GM23248 (cell line): ENCODE measurements around the gene APP. TPM values are rescaled to one million over a fixed set of nuclear protein-coding genes. Genes with fewer than 3 reads are reported as not detected.

ENCODE experiments used
- DNase-seq: peaks from one replicate; pipeline ENCODE4 v3.0.0-alpha.2; 2015
- H2AFZ ChIP-seq: fragments of 200-600 bp; sonication (generic); 2 replicates; pipeline ENCODE4 v1.6.1; 2016; ENCODE audit warnings: antibody characterized with exemption
- H3F3A ChIP-seq: fragments of 200-600 bp; sonication (generic); 2 replicates; pipeline ENCODE4 v1.6.1; 2016; ENCODE audit warnings: mild to moderate bottlenecking, antibody characterized with exemption, mixed run types; ENCODE audit not compliant: insufficient read depth
- H3K27ac ChIP-seq: fragments of 200-600 bp; sonication (generic); 2 replicates; pipeline ENCODE4 v1.5.1; 2016; ENCODE audit warnings: mild to moderate bottlenecking
- H3K27me3 ChIP-seq: fragments of 200-600 bp; sonication (generic); replicated peaks from 2 replicates; pipeline ENCODE4 v1.6.1; 2016; ENCODE audit warnings: mild to moderate bottlenecking; ENCODE audit not compliant: insufficient read depth
- H3K36me3 ChIP-seq: fragments of 200-600 bp; sonication (generic); 2 replicates; pipeline ENCODE4 v1.6.1; 2016; ENCODE audit warnings: low read depth, mild to moderate bottlenecking
- H3K4me1 ChIP-seq: fragments of 200-600 bp; sonication (generic); 2 replicates; pipeline ENCODE4 v1.6.1; 2016; ENCODE audit warnings: mild to moderate bottlenecking; ENCODE audit not compliant: insufficient read depth
- H3K4me2 ChIP-seq: fragments of 200-600 bp; sonication (generic); one replicate; pipeline ENCODE4 v1.6.1; 2016; ENCODE audit warnings: mild to moderate bottlenecking; ENCODE audit not compliant: unreplicated experiment
- H3K4me3 ChIP-seq: fragments of 200-600 bp; sonication (generic); 2 replicates; pipeline ENCODE4 v1.5.1; 2016; ENCODE audit warnings: mild to moderate bottlenecking
- H3K79me2 ChIP-seq: fragments of 200-600 bp; sonication (generic); 2 replicates; pipeline ENCODE4 v1.6.1; 2016; ENCODE audit warnings: mild to moderate bottlenecking; ENCODE audit not compliant: insufficient read depth
- H3K9ac ChIP-seq: fragments of 200-600 bp; sonication (generic); 2 replicates; pipeline ENCODE4 v1.6.1; 2016; ENCODE audit warnings: mild to moderate bottlenecking
- H3K9me2 ChIP-seq: fragments of 200-600 bp; sonication (generic); 2 replicates; pipeline ENCODE4 v1.6.1; 2016; ENCODE audit warnings: mixed run types, mild to moderate bottlenecking, moderate library complexity; ENCODE audit not compliant: insufficient read depth
- H3K9me3 ChIP-seq: fragments of 200-600 bp; sonication (generic); one replicate; pipeline ENCODE4 v1.6.1; 2017; ENCODE audit warnings: low read depth
- H4K20me1 ChIP-seq: fragments of 200-600 bp; sonication (generic); 2 replicates; pipeline ENCODE4 v1.6.0; 2016; ENCODE audit not compliant: insufficient read depth
- EZH2 ChIP-seq: fragments of 200-600 bp; sonication (generic); IDR thresholded peaks from 2 replicates; pipeline ENCODE4 v1.6.1; 2018; ENCODE audit warnings: antibody characterized with exemption, mild to moderate bottlenecking; ENCODE audit not compliant: insufficient read depth, poor library complexity, severe bottlenecking
- EZH2phosphoT487 ChIP-seq: fragments of 200-600 bp; sonication (generic); IDR thresholded peaks from 2 replicates; pipeline ENCODE4 v1.6.1; 2018; ENCODE audit warnings: antibody characterized with exemption, moderate library complexity, mild to moderate bottlenecking, low read depth; ENCODE audit not compliant: insufficient read depth
- WGBS, 2 experiments: methylation state at CpG; one replicate each; pipeline ENCODE4 v1.1.6; 2015 to 2017; ENCODE audit warnings: low lambda C conversion rate in 2 of 2, low coverage in 1 of 2; ENCODE audit errors: missing lambda C conversion rate in 2 of 2; 5-methylcytosine and 5-hydroxymethylcytosine counted together
- in situ Hi-C: fragments of 300-500 bp; cut with MboI; formaldehyde crosslinking; loops from 2 replicates; pipeline ENCODE4 v1.15.0; 2020
- polyA plus RNA-seq: library from polyadenylated mRNA; unstranded; fragments of >200 nt; fragmentation: Nextera tagmentation; extraction: Ambion mirVana; gene quantifications from 2 replicates; pipeline ENCODE4 v1.2.1, GENCODE V29; 2016
- total RNA-seq: library from RNA; depleted of rRNA; stranded (reverse); fragments of >200 nt; shearing (Covaris generic); gene quantifications from 2 replicates; pipeline ENCODE4 v1.2.3, GENCODE V29; 2014

Gene APP
- total and polyA plus RNA-seq, 2 experiments from 2014 or later = 35.0 to 292 TPM

GRCh38 chr21:25952306-25952705, 218.3 kb downstream of the APP start:
- Histone ChIP-seq H3K36me3 (peaks cover 7% of the 10 kb centered on the region), H3K27me3 (no peaks in the 10 kb centered on the region), H3K79me2 (no peaks in the 10 kb centered on the region), H3F3A (peaks cover 19% of the 10 kb centered on the region; the same call in 1 of the 2 replicates), H3K9me2 (no peaks in the 10 kb centered on the region), H3K4me1 (peaks cover 6% of the 10 kb centered on the region), H3K9me3 (no peaks in the 10 kb centered on the region), H3K4me2 (no peak overlapping the region), H3K4me3 (no peak overlapping the region), H2AFZ (no peak overlapping the region), H4K20me1 (no peaks in the 10 kb centered on the region), H3K27ac (no peak overlapping the region), H3K9ac (no peak overlapping the region)
- TF ChIP-seq EZH2 (no peak), EZH2phosphoT487 (no peak)
- WGBS, 2 experiments = 74 to 79% methylated on average over 1 of the region's 1 CpG
- in situ Hi-C loops = no loop called here
- DNase-seq = no peak

GRCh38 chr21:25949701-25950100, 220.9 kb downstream of the APP start:
- TF ChIP-seq EZH2 (no peak), EZH2phosphoT487 (no peak)
- 0 out of 2 replicates have a peak, but pooled peaks cover 8% of the 10 kb centered on the region for H3F3A ChIP-seq
- no peak overlapping the region for H2AFZ ChIP-seq
- H3K9ac ChIP-seq = no peak overlapping the region
- no peak overlapping the region for H3K4me2 ChIP-seq
- no peaks in the 10 kb centered on the region for H3K9me2 ChIP-seq
- no peaks in the 10 kb centered on the region for H3K79me2 ChIP-seq
- no peaks in the 10 kb centered on the region for H3K27me3 ChIP-seq
- in situ Hi-C loops = no loop called here
- no peak overlapping the region for H3K4me3 ChIP-seq
- peaks cover 9% of the 10 kb centered on the region; the same call in 1 of the 2 replicates for H3K36me3 ChIP-seq
- H3K4me1 ChIP-seq = no peaks in the 10 kb centered on the region; the same call in 1 of the 2 replicates
- no peaks in the 10 kb centered on the region for H4K20me1 ChIP-seq
- no peaks in the 10 kb centered on the region for H3K9me3 ChIP-seq
- no peak for DNase-seq
- WGBS, 2 experiments = 0% methylated on average over 1 of the region's 1 CpG
- no peak overlapping the region for H3K27ac ChIP-seq

- Histone ChIP-seq H3K36me3 (0 out of 2 replicates have a peak, but pooled peaks cover 9% of the 10 kb centered on the region), H3K9ac (no peak overlapping the region), H2AFZ (no peak overlapping the region), H3K4me1 (0 out of 2 replicates have a peak, but pooled peaks cover 4% of the 10 kb centered on the region), H3K9me2 (no peaks in the 10 kb centered on the region), H3K4me3 (no peak overlapping the region), H3K4me2 (no peak overlapping the region), H3K9me3 (no peaks in the 10 kb centered on the region), H3F3A (no peaks in the 10 kb centered on the region), H4K20me1 (no peaks in the 10 kb centered on the region), H3K27ac (no peak overlapping the region), H3K79me2 (no peaks in the 10 kb centered on the region), H3K27me3 (no peaks in the 10 kb centered on the region)
- in situ Hi-C loops = no loop called here
- TF ChIP-seq EZH2phosphoT487 (no peak), EZH2 (no peak)
- WGBS, 2 experiments = 20 to 25% methylated on average over 3 of the region's 3 CpGs
- peak; percentile 40 for DNase-seq
Observed at GRCh38 chr21:25944672-25945213, 225.8 kb downstream of the APP start.

- Histone ChIP-seq H3K9me3 (no peaks in the 10 kb centered on the region), H3K27me3 (no peaks in the 10 kb centered on the region), H3K4me3 (no peak overlapping the region), H3K36me3 (0 out of 2 replicates have a peak, but pooled peaks cover 9% of the 10 kb centered on the region), H3K9me2 (no peaks in the 10 kb centered on the region), H3K4me1 (0 out of 2 replicates have a peak, but pooled peaks cover 4% of the 10 kb centered on the region), H3K4me2 (no peak overlapping the region), H3K79me2 (no peaks in the 10 kb centered on the region), H3F3A (no peaks in the 10 kb centered on the region), H2AFZ (no peak overlapping the region), H3K27ac (no peak overlapping the region), H4K20me1 (no peaks in the 10 kb centered on the region), H3K9ac (no peak overlapping the region)
- WGBS, 2 experiments = 71 to 76% methylated on average over 7 of the region's 7 CpGs
- TF ChIP-seq EZH2phosphoT487 = no peak
- TF ChIP-seq EZH2 = no peak
- no peak for DNase-seq
- in situ Hi-C loops = no loop called here
Observed at GRCh38 chr21:25944082-25944481, 226.5 kb downstream of the APP start.

- H3K4me3 ChIP-seq = no peak overlapping the region
- DNase-seq = no peak
- no peaks in the 10 kb centered on the region for H3F3A ChIP-seq
- H3K27me3 ChIP-seq = no peaks in the 10 kb centered on the region
- no peaks in the 10 kb centered on the region for H3K9me2 ChIP-seq
- 0 out of 2 replicates have a peak, but pooled peaks cover 4% of the 10 kb centered on the region for H3K4me1 ChIP-seq
- in situ Hi-C loops = no loop called here
- H3K79me2 ChIP-seq = no peaks in the 10 kb centered on the region
- WGBS, 2 experiments = 96 to 98% methylated on average over 9 of the region's 9 CpGs
- H4K20me1 ChIP-seq = no peaks in the 10 kb centered on the region
- H3K36me3 ChIP-seq = 0 out of 2 replicates have a peak, but pooled peaks cover 9% of the 10 kb centered on the region
- no peaks in the 10 kb centered on the region for H3K9me3 ChIP-seq
- H3K9ac ChIP-seq = no peak overlapping the region
- TF ChIP-seq EZH2phosphoT487 (no peak), EZH2 (no peak)
- no peak overlapping the region for H3K27ac ChIP-seq
- H3K4me2 ChIP-seq = no peak overlapping the region
- no peak overlapping the region for H2AFZ ChIP-seq
Observed at GRCh38 chr21:25942135-25942534, 228.4 kb downstream of the APP start.
